HG02970 (cell line): ENCODE measurements around the gene CTRB1.
"Not testable (repeated sequence)": the region's sequence is repeated elsewhere in the genome, so short reads cannot be mapped to it uniquely, and the experiment has no call there.

ENCODE experiments used
- ATAC-seq: cut with Tn5 transposase; IDR thresholded peaks from one replicate; pipeline ENCODE4 v1.9.1; 2021; ENCODE audit warnings: mild to moderate bottlenecking, moderate library complexity, moderate number of reproducible peaks; ENCODE audit not compliant: unreplicated experiment, low FRiP score

The CTRB1 gene

GRCh38 chr16:75238132-75238852 is 19.5 kb downstream of the CTRB1 start:
- no peak for ATAC-seq

GRCh38 chr16:75238853-75239541 is 20.2 kb downstream of the CTRB1 start:
- ATAC-seq = no peak

DNA sequence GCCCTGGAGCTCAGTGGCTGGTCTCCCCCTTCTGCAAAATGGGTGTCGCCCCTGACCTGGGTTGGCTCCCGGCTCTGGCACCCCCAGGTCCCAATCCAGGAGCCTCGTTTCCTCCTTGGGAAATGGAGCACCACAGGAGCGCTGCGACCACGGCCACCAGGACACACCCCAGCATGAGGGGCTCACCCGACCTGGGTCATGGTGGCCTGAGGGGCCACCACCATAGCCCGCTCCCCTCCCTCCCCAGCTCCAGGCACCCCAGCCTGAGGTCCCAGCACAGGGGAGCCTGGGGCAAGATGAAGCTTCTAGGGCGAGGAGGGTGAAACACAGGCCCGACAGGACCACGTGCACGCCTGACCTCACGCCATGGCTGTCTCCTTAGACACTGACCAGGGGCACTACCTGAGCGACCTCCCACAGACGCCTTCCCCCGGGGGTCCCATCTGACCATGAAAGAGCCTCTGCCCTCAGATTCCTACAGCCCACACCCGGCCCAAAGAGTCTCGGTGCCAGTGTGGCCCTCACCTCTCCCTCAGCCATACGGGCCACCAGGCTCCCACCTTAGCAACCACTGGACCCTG is 20.8 kb downstream of the CTRB1 start:
- no peak for ATAC-seq

DNA sequence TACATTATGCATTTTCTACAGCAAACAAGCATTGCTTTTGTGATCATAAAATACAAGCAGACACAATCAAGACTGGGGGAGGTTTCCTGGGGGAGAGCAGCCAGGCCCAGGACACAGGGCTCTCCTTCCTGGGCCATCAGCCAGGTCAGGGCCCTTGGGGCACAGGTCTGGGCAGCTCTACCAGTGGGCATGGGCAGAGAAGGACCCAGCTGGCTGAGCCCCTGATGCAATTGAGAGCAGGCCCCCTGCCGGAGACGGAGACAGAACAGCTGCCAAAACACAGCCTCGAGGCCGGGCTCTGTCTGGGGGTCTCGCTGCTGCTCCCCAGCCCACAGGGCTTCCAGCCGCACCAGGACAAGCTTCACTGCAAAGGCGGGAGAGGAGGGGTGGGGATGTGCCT is 21.8 kb downstream of the CTRB1 start:
- ATAC-seq = not testable (repeated sequence)

GRCh38 chr16:75241412-75241811 is 22.6 kb downstream of the CTRB1 start:
- no peak for ATAC-seq

DNA sequence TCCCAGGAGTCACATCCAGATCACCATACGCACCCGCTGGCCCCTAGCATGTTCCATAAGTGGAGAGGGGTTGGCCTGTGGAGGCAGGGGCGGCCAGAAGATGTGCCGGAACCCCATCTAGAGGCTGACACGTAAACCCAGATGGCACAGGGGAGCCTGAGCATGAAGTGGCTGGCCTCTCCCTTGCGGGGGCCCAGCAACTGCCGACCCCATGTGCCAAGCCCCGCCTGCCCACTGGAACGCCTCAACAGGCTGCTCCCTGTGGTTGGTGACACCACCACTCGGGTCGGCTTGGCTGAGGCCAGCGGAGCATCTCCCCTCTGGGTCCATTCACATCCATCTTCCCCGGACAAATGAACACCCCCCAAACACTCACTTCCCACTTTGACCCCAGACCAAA is 23.2 kb downstream of the CTRB1 start:
- no peak for ATAC-seq

- ATAC-seq = not testable (repeated sequence)
Observed at GRCh38 chr16:75242436-75243078, 23.8 kb downstream of the CTRB1 start.

DNA sequence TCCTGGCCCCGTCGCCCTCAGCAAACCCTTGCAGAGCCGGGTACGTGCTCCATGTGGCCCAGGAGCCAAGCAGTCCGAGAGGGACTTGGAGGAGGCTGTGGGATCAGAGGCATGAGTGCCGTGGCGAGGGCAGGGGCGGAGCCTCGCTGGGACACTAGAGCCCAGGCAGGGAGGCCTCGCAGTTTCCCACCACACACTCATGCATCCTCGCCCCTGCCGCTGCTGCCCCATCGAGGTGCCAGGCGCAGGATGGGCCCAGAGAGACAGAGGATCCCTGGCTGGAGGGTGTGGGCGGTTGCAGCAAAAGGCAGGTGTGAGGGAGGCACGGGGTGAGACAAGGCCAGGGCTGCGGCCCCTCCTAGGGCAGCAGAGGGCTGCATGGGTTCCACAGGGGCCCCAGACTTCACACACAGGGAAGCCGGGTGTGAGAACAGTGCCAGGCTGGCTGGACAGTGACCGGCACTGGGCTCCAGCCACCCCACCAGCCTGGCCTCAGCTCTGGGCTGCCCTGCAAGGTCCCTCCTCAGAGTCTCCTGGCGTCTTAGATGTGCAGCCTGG is 25.0 kb downstream of the CTRB1 start:
- ATAC-seq = no peak

- no peak for ATAC-seq
Observed at GRCh38 chr16:75244225-75244809, 25.5 kb downstream of the CTRB1 start.

DNA sequence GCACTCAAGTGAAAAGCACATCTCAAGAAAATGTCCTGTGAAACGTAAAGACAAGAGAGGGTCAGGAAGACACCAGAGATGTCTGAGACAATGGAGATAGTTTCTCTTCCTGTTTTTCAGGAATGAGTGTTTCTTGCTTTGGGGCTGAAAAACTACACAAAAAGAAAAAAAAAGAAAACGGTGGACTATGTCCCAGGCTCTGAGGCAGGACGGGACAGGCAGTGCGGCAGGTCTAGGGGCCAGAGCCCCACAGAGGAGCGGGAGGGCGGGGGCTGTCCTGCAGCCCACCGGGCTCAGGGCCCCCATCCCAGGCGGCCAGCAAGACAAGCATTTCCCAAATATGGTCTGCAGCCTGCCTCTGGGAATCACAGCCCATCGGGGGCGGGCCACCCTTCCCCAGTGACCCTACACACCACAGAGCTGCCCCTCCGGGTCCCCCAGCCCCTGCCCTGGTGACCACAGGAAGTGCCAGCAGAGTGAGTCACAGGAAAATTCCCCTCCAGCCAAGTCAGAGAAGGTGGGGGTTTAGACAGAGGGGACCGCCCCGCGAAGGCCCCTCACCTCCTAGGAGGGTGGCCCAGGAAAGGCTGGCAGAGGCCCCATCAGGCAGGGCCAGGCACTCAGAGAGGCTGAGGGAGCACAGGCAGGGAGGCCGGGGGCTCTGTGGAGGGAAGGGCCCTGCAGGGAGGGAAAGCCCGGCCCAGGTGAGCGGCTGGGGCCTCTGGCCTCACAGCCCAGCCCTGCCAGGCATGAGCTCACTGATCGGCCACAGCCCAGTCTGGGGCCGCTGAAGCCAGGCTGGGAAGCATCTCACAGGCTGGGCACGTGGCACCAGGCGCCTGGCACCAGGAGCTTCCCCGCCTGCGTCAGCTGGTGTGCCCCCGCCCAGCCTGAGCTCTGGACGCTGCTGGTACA is 26.3 kb downstream of the CTRB1 start:
- ATAC-seq = no peak

- no peak for ATAC-seq
Observed at GRCh38 chr16:75246504-75247205, 27.9 kb downstream of the CTRB1 start.

GRCh38 chr16:75247249-75247648 is 28.5 kb downstream of the CTRB1 start:
- no peak for ATAC-seq

DNA sequence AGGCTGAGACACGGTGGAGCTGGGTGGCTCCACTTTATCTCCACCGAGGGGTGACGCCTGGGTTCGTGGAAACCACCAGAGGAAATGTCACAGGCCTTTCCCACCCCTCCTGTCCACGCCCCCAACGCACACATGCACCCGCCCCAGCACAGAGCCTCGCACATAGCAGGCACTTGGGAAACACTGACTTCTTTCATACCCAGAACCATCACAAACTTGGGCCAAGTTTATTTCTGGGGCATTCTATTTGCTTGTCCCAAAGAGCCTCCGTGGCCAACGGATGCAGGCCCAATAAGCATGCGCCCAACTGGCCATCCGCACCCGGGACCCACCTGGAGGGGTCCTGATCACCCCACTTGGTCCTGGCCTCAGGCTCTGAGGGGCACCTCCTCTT is 29.4 kb downstream of the CTRB1 start:
- ATAC-seq = no peak

DNA sequence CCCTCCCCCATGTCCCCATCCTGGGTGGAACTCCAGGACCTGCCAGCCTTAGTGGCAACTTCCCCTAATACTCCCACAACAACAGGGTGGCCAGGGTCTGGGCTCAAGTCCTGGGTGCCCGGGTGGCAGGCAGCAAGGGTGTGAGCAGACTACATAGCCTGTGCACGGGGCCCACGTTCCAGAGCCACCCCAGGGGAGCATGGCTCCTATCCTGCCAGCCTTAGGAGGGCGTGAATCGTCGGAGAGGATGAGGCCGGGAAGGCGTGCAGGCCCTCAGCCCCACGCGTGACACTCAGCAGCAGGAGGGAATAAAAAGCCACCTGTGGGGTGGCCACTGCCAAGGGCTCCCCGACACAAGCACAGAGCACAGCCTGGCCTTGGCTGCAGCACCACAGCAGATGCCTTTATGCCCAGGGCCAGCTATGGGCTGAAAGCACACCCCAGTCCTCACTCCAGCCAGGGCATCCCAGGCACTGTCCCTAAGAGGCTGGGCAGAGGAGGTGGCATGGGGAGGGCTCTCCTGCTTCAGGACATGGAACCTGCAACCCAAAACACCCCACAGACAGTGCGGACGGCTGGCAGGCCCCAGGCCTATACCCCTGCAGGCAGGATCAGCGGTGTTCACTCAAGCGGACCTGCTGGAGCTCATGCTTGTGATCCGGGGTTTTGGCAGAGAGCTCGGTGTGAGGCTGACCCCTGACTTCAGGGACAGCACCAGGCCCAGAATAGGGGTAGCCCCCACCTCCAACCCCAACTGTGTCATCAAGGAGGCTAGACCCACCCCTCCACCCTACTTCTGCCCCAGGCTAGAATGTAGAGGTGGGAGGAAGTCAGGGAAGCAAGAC is 30.0 kb downstream of the CTRB1 start:
- no peak for ATAC-seq

DNA sequence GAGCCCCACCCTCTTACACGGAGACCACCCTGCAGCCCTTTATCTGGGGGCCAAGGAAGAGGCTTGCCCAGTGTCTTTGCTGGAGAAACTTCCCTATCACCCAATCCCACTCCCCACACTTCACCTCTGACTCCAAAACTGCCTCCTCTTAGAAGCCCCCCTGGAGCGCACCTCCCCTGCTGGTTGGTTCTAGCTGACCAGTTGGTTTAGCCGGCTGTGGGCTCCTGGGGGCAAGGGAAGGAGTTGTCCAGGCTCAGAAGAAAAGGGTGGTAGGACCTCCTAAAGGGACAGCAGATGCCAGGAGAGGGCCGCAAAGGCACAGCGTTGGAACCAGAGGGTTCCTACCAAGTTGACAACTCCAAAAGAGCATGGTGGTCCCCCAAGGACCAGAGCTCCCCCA is 30.7 kb downstream of the CTRB1 start:
- no peak for ATAC-seq

DNA sequence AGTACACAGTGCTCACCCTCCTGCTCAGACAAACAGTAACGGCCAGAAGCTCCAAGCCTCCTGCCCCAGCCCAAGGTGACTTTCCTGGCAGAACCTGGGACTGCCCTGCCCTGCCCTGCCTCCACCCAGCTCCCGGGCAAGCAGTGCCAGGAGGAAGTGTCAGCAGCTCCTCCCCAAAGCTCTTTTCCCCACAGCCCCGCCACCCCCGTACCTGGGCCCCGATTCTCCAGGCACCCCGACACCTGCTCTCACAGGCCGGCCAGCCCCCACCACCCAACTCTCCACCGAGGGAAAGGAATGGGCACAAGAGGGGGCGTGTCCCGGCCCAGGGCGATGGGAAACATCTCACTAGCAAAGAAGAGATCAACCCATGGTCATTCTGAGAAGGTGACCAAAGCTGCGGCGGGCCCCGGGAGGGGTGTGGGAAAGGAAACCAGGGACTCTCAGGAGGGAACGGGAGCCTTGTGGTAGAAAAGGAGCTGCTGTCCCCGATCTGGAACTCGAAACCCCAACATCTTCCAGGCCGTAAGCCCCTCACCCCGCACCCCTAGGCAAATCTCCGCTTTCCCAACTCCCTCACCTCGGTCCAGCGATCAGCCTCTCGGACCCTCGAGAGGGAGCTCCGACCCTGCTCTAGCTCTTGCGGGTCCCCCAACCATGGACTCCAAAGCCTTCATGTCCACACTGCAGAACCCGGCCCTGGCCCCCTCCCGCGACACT is 31.5 kb downstream of the CTRB1 start:
- no peak for ATAC-seq

DNA sequence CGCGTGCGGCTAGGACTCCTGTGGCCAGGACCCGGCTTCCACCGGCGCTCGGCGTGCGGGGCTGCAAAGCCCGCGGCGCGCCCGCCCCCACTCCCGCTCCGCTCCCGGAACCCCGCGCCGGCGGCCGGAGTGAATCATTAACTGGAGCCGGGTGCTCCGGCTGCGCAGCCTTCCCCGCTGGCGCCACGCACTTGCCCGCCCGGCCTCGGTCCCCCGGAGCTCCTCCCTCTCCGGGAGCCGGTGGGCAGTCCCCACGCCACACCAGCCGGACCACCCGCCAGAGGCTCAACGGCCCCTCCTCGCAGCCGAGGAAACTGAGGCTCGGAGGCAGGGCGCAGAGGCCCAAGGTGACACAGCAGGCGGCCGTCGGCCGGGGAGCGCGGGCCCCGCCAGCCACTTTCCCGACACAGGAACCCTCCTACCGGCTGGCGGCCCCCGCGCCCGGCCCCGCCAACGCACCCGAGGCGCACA is 32.1 kb downstream of the CTRB1 start:
- no peak for ATAC-seq
